Measurements from ENCODE around the gene GRM6.

The GRM6 gene

GRCh38 chr5:178998441-178998840 lies 3.3 kb upstream of the GRM6 start:
- no peaks in the 10 kb centered on the region for H3K79me2 ChIP-seq (ENCODE audit: low read length)
- no peak overlapping the region for H3K4me2 ChIP-seq (ENCODE audit: low read depth, low read length)
- no peak overlapping the region for H3K4me3 ChIP-seq (ENCODE audit: low read length)
- no peak for DNase-seq
- H3K4me1 ChIP-seq (ENCODE audit: low read length), result no peaks in the 10 kb centered on the region
- no peaks in the 10 kb centered on the region for H3F3A ChIP-seq (ENCODE audit: insufficient read depth, low read length)
- no peak overlapping the region for H3K9ac ChIP-seq (ENCODE audit: low read length)
- no peak overlapping the region for H3K27ac ChIP-seq (ENCODE audit: low read length)
- H4K20me1 ChIP-seq (ENCODE audit: insufficient read depth, low read length), result no peaks in the 10 kb centered on the region
- TF ChIP-seq, protein P1, sequence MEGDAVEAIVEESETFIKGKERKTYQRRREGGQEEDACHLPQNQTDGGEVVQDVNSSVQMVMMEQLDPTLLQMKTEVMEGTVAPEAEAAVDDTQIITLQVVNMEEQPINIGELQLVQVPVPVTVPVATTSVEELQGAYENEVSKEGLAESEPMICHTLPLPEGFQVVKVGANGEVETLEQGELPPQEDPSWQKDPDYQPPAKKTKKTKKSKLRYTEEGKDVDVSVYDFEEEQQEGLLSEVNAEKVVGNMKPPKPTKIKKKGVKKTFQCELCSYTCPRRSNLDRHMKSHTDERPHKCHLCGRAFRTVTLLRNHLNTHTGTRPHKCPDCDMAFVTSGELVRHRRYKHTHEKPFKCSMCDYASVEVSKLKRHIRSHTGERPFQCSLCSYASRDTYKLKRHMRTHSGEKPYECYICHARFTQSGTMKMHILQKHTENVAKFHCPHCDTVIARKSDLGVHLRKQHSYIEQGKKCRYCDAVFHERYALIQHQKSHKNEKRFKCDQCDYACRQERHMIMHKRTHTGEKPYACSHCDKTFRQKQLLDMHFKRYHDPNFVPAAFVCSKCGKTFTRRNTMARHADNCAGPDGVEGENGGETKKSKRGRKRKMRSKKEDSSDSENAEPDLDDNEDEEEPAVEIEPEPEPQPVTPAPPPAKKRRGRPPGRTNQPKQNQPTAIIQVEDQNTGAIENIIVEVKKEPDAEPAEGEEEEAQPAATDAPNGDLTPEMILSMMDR (IDR thresholded peaks at IDR 0.05; ENCODE audit: low read length), result no peak
- TF ChIP-seq EZH2 (optimal IDR thresholded peaks at IDR 0.05; ENCODE audit: low read depth, low read length) (no peak), EZH2phosphoT487 (IDR thresholded peaks at IDR 0.05; ENCODE audit: low read length) (no peak)
- H3K9me2 ChIP-seq (replicated peaks; ENCODE audit: insufficient read depth, low read length), result no peaks in the 10 kb centered on the region
- no peaks in the 10 kb centered on the region for H3K36me3 ChIP-seq (replicated peaks; ENCODE audit: insufficient read depth, low read length)
- no peak overlapping the region for H2AFZ ChIP-seq (ENCODE audit: low read length)
- H3K27me3 ChIP-seq (replicated peaks; ENCODE audit: insufficient read depth, low read length), result no peaks in the 10 kb centered on the region
- no peaks in the 10 kb centered on the region for H3K9me3 ChIP-seq (replicated peaks; ENCODE audit: insufficient read depth, low read length)

GRCh38 chr5:178997191-178997590 lies 2.1 kb upstream of the GRM6 start:
- Histone ChIP-seq H3K9ac (ENCODE audit: low read length) (no peak overlapping the region), H3F3A (ENCODE audit: insufficient read depth, low read length) (no peaks in the 10 kb centered on the region), H3K27me3 (replicated peaks; ENCODE audit: insufficient read depth, low read length) (no peaks in the 10 kb centered on the region), H2AFZ (ENCODE audit: low read length) (no peak overlapping the region), H3K9me2 (replicated peaks; ENCODE audit: insufficient read depth, low read length) (no peaks in the 10 kb centered on the region), H3K4me1 (ENCODE audit: low read length) (no peaks in the 10 kb centered on the region), H3K27ac (ENCODE audit: low read length) (no peak overlapping the region), H3K79me2 (ENCODE audit: low read length) (no peaks in the 10 kb centered on the region), H3K36me3 (replicated peaks; ENCODE audit: insufficient read depth, low read length) (no peaks in the 10 kb centered on the region), H3K9me3 (replicated peaks; ENCODE audit: insufficient read depth, low read length) (no peaks in the 10 kb centered on the region), H3K4me3 (ENCODE audit: low read length) (no peak overlapping the region), H4K20me1 (ENCODE audit: insufficient read depth, low read length) (no peaks in the 10 kb centered on the region), H3K4me2 (ENCODE audit: low read depth, low read length) (no peak overlapping the region)
- no peak for DNase-seq
- no peak for TF ChIP-seq EZH2 (optimal IDR thresholded peaks at IDR 0.05; ENCODE audit: low read depth, low read length)
- no peak for TF ChIP-seq EZH2phosphoT487 (IDR thresholded peaks at IDR 0.05; ENCODE audit: low read length)
- TF ChIP-seq, protein P1 (IDR thresholded peaks at IDR 0.05; ENCODE audit: low read length), result no peak

DNA sequence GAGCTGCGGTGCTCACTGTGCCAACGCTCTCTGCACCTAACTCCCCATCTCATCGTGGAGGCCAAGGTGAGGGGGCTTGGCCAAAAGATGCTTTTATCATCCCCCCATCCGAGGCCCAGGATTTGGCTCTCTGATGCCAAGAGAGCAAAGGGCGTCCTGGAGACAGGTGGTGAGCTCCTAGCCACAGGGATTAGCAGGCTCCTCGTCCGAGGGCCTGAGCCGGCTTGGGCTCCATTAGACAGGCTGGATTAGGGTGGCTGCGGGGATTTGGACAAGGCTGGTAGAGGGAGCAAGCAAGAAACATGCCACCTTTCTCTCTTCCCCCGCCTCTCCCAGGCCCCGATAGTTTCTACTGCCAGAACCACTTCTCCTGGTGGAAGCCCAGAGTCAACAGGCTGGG lies 1.0 kb upstream of the GRM6 start:
- H2AFZ ChIP-seq (ENCODE audit: low read length), result no peak overlapping the region
- no peaks in the 10 kb centered on the region for H3K9me3 ChIP-seq (replicated peaks; ENCODE audit: insufficient read depth, low read length)
- no peaks in the 10 kb centered on the region for H3K9me2 ChIP-seq (replicated peaks; ENCODE audit: insufficient read depth, low read length)
- H3K36me3 ChIP-seq (replicated peaks; ENCODE audit: insufficient read depth, low read length), result no peaks in the 10 kb centered on the region
- no peaks in the 10 kb centered on the region for H3K79me2 ChIP-seq (ENCODE audit: low read length)
- DNase-seq, result no peak
- H3K4me3 ChIP-seq (ENCODE audit: low read length), result no peak overlapping the region
- no peak overlapping the region for H3K27ac ChIP-seq (ENCODE audit: low read length)
- H3K4me2 ChIP-seq (ENCODE audit: low read depth, low read length), result no peak overlapping the region
- TF ChIP-seq EZH2phosphoT487 (IDR thresholded peaks at IDR 0.05; ENCODE audit: low read length) (no peak), EZH2 (optimal IDR thresholded peaks at IDR 0.05; ENCODE audit: low read depth, low read length) (no peak)
- TF ChIP-seq, protein P1 (IDR thresholded peaks at IDR 0.05; ENCODE audit: low read length), result no peak
- no peaks in the 10 kb centered on the region for H3K4me1 ChIP-seq (ENCODE audit: low read length)
- H3K9ac ChIP-seq (ENCODE audit: low read length), result no peak overlapping the region
- no peaks in the 10 kb centered on the region for H3F3A ChIP-seq (ENCODE audit: insufficient read depth, low read length)
- no peaks in the 10 kb centered on the region for H4K20me1 ChIP-seq (ENCODE audit: insufficient read depth, low read length)
- no peaks in the 10 kb centered on the region for H3K27me3 ChIP-seq (replicated peaks; ENCODE audit: insufficient read depth, low read length)
